K562 (cell line): ENCODE results near the gene FNDC11. TPM values are rescaled to one million over a fixed set of nuclear protein-coding genes. Genes with fewer than 3 reads are reported as not detected.
A peak's percentile ranks its signal among the peaks of the same experiment; 100 is the strongest.

Experiments used
- KDM5B ChIP-seq: fragments of 200-600 bp; sonication (generic); IDR thresholded peaks from 2 replicates; pipeline ENCODE4 v1.6.1; 2012; ENCODE audit warnings: low read depth, mild to moderate bottlenecking, moderate library complexity, low read length, control low read depth, inconsistent platforms; ENCODE audit not compliant: insufficient replicate concordance
- MAZ ChIP-seq, 2 experiments: fragments of 450-650 bp in 1 of 2; sonication (generic) in 1 of 2; formaldehyde crosslinking; IDR thresholded peaks in 1 of 2; conservative IDR thresholded peaks in 1 of 2; 2 replicates each; pipeline versions ENCODE4 v1.4.0 to v1.5.0; 2020; ENCODE audit warnings: mild to moderate bottlenecking in 1 of 2, missing genetic modification reagents in 1 of 2
- RBFOX2 ChIP-seq: fragments of 200-400 bp; formaldehyde crosslinking; IDR thresholded peaks from 2 replicates; pipeline ENCODE4 v1.6.1; 2017; ENCODE audit warnings: low read depth, mild to moderate bottlenecking, low read length, moderate library complexity
- TOE1 ChIP-seq, 2 experiments: fragments of 450-650 bp in 1 of 2; sonication (generic) in 1 of 2; formaldehyde crosslinking in 1 of 2; IDR thresholded peaks; 2 replicates each; pipeline versions ENCODE4 v1.7.1 to v1.8.0; 2016 to 2022; ENCODE audit warnings: borderline replicate concordance in 2 of 2, mild to moderate bottlenecking in 2 of 2, antibody characterized with exemption in 1 of 2, inconsistent platforms in 1 of 2, low read depth in 1 of 2, missing genetic modification reagents in 1 of 2, moderate library complexity in 1 of 2
- polyA plus RNA-seq, 8 experiments: library from polyadenylated mRNA; depleted of rRNA in 4 of 8; stranded (reverse) in 5 of 8; unstranded in 3 of 8; fragments of >200 nt; fragmentation: Nextera tagmentation in 2 of 8; fragmentation: Illumina TruSeq in 1 of 8; extraction: Ambion mirVana in 2 of 8; extraction: Trizol in 1 of 8; gene quantifications; 2 replicates each; pipeline versions ENCODE4 v1.2.1 to v1.2.3, GENCODE V29; 2011 to 2014; ENCODE audit warnings: inconsistent platforms in 1 of 8, missing spikeins in 1 of 8
- total RNA-seq, 7 experiments: library from RNA; depleted of rRNA in 6 of 7; stranded (reverse); fragments of >200 nt in 6 of 7; fragmentation: Illumina TruSeq in 2 of 7; extraction: Trizol in 2 of 7; gene quantifications; 2 replicates each; pipeline versions ENCODE4 v1.2.1 to v1.2.3, GENCODE V29; 2011 to 2021; ENCODE audit warnings: low replicate concordance in 1 of 7
- TF ChIP-seq, protein P1 (sequence below): sonication (generic); formaldehyde crosslinking; IDR thresholded peaks from 2 replicates; pipeline ENCODE4 v1.8.1; 2022; ENCODE audit warnings: missing genetic modification reagents
- TF ChIP-seq, protein P2 (sequence below): fragments of 200-800 bp; sonication (Bioruptor generic); IDR thresholded peaks from 2 replicates; pipeline ENCODE4 v1.6.1; 2017; ENCODE audit warnings: missing genetic modification characterization, missing compliant biosample characterization
- TF ChIP-seq, protein P3 (sequence below), 3 experiments: fragments of 200-800 bp in 1 of 3; sonication (Bioruptor generic) in 1 of 3; sonication (generic) in 1 of 3; formaldehyde crosslinking in 1 of 3; IDR thresholded peaks; 2 replicates each; pipeline versions ENCODE4 v1.6.1 to v1.8.0; 2016 to 2022; ENCODE audit warnings: mild to moderate bottlenecking in 2 of 3, missing compliant biosample characterization in 2 of 3, missing genetic modification characterization in 2 of 3, missing genetic modification reagents in 1 of 3
- TF ChIP-seq, protein P4 (sequence below): fragments of 450-650 bp; IDR thresholded peaks from 2 replicates; pipeline ENCODE4 v1.6.1; 2018; ENCODE audit not compliant: partially characterized antibody
- TF ChIP-seq, protein P5 (sequence below): fragments of 250-450 bp; sonication (Bioruptor Pico); IDR thresholded peaks from 2 replicates; pipeline ENCODE4 v1.4.0; 2020

FNDC11 gene
- total and polyA plus RNA-seq, 9 of the 15 experiments (the other 6 are each of a cell fraction or from before 2014, with no cell fraction given): 0.08 to 2.3 (median 0.64) TPM; not detected in 2

DNA sequence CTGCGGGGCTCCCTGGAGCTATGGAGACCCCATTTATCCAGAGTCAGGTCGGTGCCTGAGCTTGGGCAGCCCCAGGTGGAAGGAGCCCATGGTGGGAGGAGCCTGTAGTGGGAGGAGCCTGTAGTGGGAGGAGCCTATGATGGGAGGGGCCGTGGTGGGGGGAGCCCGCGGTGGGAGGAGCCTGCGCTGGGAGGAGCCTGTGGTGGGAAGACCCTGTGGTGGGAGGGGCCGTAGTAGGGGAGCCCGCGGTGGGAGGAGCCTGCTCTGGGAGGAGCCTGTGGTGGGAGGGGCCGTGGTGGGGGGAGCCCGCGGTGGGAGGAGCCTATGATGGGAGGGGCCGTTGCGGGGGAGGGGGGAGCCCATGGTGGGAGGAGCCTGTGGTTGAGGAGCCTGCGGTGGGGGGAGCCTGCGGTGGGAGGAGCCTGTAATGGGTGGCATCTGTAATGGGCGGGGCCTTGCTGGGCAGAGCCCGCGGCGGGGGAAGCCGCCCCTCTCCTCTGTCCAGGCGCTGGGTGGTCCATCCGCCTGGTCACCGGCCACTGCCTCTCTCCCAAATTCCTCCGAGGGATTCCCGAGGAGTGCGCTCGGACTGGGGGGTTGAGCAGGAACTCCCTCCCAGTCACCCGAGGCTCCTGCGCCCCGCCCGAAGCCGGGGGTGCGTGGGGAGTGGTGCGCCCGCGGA is 567 bp upstream of the FNDC11 start (continued):
- peak; percentile 45 to 60; a peak in 2 of 4 replicates for TF ChIP-seq MAZ (CRISPR knock-in tag; conservative IDR thresholded peaks at IDR 0.05 in 1 of 2, IDR thresholded peaks at IDR 0.05 in 1 of 2)
- TF ChIP-seq KDM5B: peak; percentile 52
- TF ChIP-seq RBFOX2: peak; percentile 35
- TF ChIP-seq, protein P1, sequence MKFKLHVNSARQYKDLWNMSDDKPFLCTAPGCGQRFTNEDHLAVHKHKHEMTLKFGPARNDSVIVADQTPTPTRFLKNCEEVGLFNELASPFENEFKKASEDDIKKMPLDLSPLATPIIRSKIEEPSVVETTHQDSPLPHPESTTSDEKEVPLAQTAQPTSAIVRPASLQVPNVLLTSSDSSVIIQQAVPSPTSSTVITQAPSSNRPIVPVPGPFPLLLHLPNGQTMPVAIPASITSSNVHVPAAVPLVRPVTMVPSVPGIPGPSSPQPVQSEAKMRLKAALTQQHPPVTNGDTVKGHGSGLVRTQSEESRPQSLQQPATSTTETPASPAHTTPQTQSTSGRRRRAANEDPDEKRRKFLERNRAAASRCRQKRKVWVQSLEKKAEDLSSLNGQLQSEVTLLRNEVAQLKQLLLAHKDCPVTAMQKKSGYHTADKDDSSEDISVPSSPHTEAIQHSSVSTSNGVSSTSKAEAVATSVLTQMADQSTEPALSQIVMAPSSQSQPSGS (CRISPR knock-in tag): no peak
- TF ChIP-seq TOE1 (IDR thresholded peaks at IDR 0.05; ENCODE audit: borderline replicate concordance): 0 out of 2 replicates have a peak, but pooled peaks have one; percentile 16
- no peak for TF ChIP-seq TOE1 (CRISPR knock-in tag; IDR thresholded peaks at IDR 0.05; ENCODE audit: borderline replicate concordance, low read depth)
- TF ChIP-seq, protein P2, sequence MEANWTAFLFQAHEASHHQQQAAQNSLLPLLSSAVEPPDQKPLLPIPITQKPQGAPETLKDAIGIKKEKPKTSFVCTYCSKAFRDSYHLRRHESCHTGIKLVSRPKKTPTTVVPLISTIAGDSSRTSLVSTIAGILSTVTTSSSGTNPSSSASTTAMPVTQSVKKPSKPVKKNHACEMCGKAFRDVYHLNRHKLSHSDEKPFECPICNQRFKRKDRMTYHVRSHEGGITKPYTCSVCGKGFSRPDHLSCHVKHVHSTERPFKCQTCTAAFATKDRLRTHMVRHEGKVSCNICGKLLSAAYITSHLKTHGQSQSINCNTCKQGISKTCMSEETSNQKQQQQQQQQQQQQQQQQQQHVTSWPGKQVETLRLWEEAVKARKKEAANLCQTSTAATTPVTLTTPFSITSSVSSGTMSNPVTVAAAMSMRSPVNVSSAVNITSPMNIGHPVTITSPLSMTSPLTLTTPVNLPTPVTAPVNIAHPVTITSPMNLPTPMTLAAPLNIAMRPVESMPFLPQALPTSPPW: peak; percentile 83
- TF ChIP-seq, protein P3, sequence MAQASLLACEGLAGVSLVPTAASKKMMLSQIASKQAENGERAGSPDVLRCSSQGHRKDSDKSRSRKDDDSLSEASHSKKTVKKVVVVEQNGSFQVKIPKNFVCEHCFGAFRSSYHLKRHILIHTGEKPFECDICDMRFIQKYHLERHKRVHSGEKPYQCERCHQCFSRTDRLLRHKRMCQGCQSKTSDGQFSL (CRISPR knock-in tag; IDR thresholded peaks at IDR 0.05): peak; percentile 91
- TF ChIP-seq, protein P3 (tag; IDR thresholded peaks at IDR 0.05): peak in 1 of 2 experiments; percentile 91; a peak in 2 of 4 replicates
- TF ChIP-seq, protein P4, sequence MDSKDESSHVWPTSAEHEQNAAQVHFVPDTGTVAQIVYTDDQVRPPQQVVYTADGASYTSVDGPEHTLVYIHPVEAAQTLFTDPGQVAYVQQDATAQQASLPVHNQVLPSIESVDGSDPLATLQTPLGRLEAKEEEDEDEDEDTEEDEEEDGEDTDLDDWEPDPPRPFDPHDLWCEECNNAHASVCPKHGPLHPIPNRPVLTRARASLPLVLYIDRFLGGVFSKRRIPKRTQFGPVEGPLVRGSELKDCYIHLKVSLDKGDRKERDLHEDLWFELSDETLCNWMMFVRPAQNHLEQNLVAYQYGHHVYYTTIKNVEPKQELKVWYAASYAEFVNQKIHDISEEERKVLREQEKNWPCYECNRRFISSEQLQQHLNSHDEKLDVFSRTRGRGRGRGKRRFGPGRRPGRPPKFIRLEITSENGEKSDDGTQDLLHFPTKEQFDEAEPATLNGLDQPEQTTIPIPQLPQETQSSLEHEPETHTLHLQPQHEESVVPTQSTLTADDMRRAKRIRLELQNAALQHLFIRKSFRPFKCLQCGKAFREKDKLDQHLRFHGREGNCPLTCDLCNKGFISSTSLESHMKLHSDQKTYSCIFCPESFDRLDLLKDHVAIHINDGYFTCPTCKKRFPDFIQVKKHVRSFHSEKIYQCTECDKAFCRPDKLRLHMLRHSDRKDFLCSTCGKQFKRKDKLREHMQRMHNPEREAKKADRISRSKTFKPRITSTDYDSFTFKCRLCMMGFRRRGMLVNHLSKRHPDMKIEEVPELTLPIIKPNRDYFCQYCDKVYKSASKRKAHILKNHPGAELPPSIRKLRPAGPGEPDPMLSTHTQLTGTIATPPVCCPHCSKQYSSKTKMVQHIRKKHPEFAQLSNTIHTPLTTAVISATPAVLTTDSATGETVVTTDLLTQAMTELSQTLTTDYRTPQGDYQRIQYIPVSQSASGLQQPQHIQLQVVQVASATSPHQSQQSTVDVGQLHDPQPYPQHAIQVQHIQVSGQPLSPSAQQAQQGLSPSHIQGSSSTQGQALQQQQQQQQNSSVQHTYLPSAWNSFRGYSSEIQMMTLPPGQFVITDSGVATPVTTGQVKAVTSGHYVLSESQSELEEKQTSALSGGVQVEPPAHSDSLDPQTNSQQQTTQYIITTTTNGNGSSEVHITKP: peak; percentile 16
- TF ChIP-seq, protein P5, sequence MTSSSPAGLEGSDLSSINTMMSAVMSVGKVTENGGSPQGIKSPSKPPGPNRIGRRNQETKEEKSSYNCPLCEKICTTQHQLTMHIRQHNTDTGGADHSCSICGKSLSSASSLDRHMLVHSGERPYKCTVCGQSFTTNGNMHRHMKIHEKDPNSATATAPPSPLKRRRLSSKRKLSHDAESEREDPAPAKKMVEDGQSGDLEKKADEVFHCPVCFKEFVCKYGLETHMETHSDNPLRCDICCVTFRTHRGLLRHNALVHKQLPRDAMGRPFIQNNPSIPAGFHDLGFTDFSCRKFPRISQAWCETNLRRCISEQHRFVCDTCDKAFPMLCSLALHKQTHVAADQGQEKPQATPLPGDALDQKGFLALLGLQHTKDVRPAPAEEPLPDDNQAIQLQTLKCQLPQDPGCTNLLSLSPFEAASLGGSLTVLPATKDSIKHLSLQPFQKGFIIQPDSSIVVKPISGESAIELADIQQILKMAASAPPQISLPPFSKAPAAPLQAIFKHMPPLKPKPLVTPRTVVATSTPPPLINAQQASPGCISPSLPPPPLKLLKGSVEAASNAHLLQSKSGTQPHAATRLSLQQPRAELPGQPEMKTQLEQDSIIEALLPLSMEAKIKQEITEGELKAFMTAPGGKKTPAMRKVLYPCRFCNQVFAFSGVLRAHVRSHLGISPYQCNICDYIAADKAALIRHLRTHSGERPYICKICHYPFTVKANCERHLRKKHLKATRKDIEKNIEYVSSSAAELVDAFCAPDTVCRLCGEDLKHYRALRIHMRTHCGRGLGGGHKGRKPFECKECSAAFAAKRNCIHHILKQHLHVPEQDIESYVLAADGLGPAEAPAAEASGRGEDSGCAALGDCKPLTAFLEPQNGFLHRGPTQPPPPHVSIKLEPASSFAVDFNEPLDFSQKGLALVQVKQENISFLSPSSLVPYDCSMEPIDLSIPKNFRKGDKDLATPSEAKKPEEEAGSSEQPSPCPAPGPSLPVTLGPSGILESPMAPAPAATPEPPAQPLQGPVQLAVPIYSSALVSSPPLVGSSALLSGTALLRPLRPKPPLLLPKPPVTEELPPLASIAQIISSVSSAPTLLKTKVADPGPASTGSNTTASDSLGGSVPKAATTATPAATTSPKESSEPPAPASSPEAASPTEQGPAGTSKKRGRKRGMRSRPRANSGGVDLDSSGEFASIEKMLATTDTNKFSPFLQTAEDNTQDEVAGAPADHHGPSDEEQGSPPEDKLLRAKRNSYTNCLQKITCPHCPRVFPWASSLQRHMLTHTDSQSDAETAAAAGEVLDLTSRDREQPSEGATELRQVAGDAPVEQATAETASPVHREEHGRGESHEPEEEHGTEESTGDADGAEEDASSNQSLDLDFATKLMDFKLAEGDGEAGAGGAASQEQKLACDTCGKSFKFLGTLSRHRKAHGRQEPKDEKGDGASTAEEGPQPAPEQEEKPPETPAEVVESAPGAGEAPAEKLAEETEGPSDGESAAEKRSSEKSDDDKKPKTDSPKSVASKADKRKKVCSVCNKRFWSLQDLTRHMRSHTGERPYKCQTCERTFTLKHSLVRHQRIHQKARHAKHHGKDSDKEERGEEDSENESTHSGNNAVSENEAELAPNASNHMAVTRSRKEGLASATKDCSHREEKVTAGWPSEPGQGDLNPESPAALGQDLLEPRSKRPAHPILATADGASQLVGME (CRISPR knock-in tag): no peak
